ENCODE results near the gene TSPAN9. TPM values are rescaled to one million over a fixed set of nuclear protein-coding genes. Genes with fewer than 3 reads are reported as not detected.

The TSPAN9 gene
- polyA plus RNA-seq, 3 donors, result 0.15 to 0.34 (median 0.25) TPM

- H3K4me1 Mint-ChIP-seq, result no peaks in the 10 kb centered on the region
- H4K20me1 ChIP-seq (ENCODE audit: insufficient read depth, low read length), result no peaks in the 10 kb centered on the region
- no peaks in the 10 kb centered on the region for H3K36me3 ChIP-seq (replicated peaks in 1 of 2; ENCODE audit: control insufficient read depth in 1 of 2, insufficient read depth in 2 of 2, low read length in 2 of 2)
- H3K9ac ChIP-seq (ENCODE audit: insufficient read depth, low read length, poor library complexity, severe bottlenecking), result no peak overlapping the region
- H3K4me2 ChIP-seq (replicated peaks; ENCODE audit: extremely low read depth, low read length, poor library complexity, severe bottlenecking), result no peak overlapping the region
- intact Hi-C loops (cut with micrococcal nuclease), result no loop called here
- H3K27me3 ChIP-seq (ENCODE audit: control insufficient read depth in 2 of 2, insufficient read depth in 2 of 2, low read length in 2 of 2), result peaks cover under 1 to 44% of the 10 kb centered on the region in 2 donors
- H3K79me2 ChIP-seq (ENCODE audit: insufficient read depth, low read length), result no peaks in the 10 kb centered on the region
- 92% methylated on average over 9 of the region's 12 CpGs for WGBS (ENCODE audit: insufficient coverage)
- no peak for DNase-seq
- TF ChIP-seq CTCF (IDR thresholded peaks at IDR 0.05), result no peak
- H3K4me3 ChIP-seq (replicated peaks in 1 of 3; ENCODE audit: low read depth in 2 of 3, low read length in 3 of 3), result no peak overlapping the region
- H3K36me3 Mint-ChIP-seq, result no peaks in the 10 kb centered on the region
- H3K9me3 ChIP-seq (replicated peaks in 1 of 2; ENCODE audit: control insufficient read depth in 1 of 2, insufficient read depth in 1 of 2, low read length in 2 of 2), result peaks cover 0 to 1% of the 10 kb centered on the region in 2 donors
- H3K27ac ChIP-seq (ENCODE audit: low read depth in 1 of 2, low read length in 2 of 2), result no peak overlapping the region
- H3K4me3 Mint-ChIP-seq, result no peak overlapping the region
- no peak overlapping the region for H3K27ac Mint-ChIP-seq
- no peak overlapping the region for H2AFZ ChIP-seq (ENCODE audit: insufficient read depth, low read depth, low read length, poor library complexity, severe bottlenecking)
- peaks cover 0 to 2% (median 0%) of the 10 kb centered on the region in 7 donors for H3K9me3 Mint-ChIP-seq
- peaks cover 27 to 80% (median 76%) of the 10 kb centered on the region in 3 donors for H3K27me3 Mint-ChIP-seq (ENCODE audit: low read depth in 3 of 3)
- no peaks in the 10 kb centered on the region for H3K4me1 ChIP-seq (ENCODE audit: control insufficient read depth in 1 of 2, insufficient read depth in 2 of 2, low read length in 2 of 2)
These were observed 59.6 kb downstream of the TSPAN9 start for GRCh38 chr12:3136641-3137267.

- no peaks in the 10 kb centered on the region for H3K4me1 Mint-ChIP-seq
- Histone ChIP-seq H3K79me2 (ENCODE audit: insufficient read depth, low read length) (no peaks in the 10 kb centered on the region), H3K4me2 (replicated peaks; ENCODE audit: extremely low read depth, low read length, poor library complexity, severe bottlenecking) (no peak overlapping the region), H3K9ac (ENCODE audit: insufficient read depth, low read length, poor library complexity, severe bottlenecking) (no peak overlapping the region), H2AFZ (ENCODE audit: insufficient read depth, low read depth, low read length, poor library complexity, severe bottlenecking) (no peak overlapping the region), H3K4me1 (ENCODE audit: control insufficient read depth in 1 of 2, insufficient read depth in 2 of 2, low read length in 2 of 2) (no peaks in the 10 kb centered on the region), H3K27ac (ENCODE audit: low read depth in 1 of 2, low read length in 2 of 2) (no peak overlapping the region), H3K27me3 (ENCODE audit: control insufficient read depth in 2 of 2, insufficient read depth in 2 of 2, low read length in 2 of 2) (peaks cover 0 to 39% of the 10 kb centered on the region in 2 donors), H3K4me3 (replicated peaks in 1 of 3; ENCODE audit: low read depth in 2 of 3, low read length in 3 of 3) (no peak overlapping the region), H3K36me3 (replicated peaks in 1 of 2; ENCODE audit: control insufficient read depth in 1 of 2, insufficient read depth in 2 of 2, low read length in 2 of 2) (no peaks in the 10 kb centered on the region), H4K20me1 (ENCODE audit: insufficient read depth, low read length) (no peaks in the 10 kb centered on the region), H3K9me3 (replicated peaks in 1 of 2; ENCODE audit: control insufficient read depth in 1 of 2, insufficient read depth in 1 of 2, low read length in 2 of 2) (no peaks in the 10 kb centered on the region)
- no peak for TF ChIP-seq CTCF (IDR thresholded peaks at IDR 0.05)
- H3K27ac Mint-ChIP-seq, result no peak overlapping the region
- DNase-seq, result no peak
- H3K27me3 Mint-ChIP-seq (ENCODE audit: low read depth in 3 of 3), result peaks cover 21 to 80% (median 70%) of the 10 kb centered on the region in 3 donors
- peaks cover 0 to 2% (median 0%) of the 10 kb centered on the region in 7 donors for H3K9me3 Mint-ChIP-seq
- WGBS (ENCODE audit: insufficient coverage), result 82% methylated on average over 7 of the region's 8 CpGs
- H3K4me3 Mint-ChIP-seq, result no peak overlapping the region
- intact Hi-C loops (cut with micrococcal nuclease), result no loop called here
- no peaks in the 10 kb centered on the region for H3K36me3 Mint-ChIP-seq
These were observed 60.1 kb downstream of the TSPAN9 start for GRCh38 chr12:3137268-3137781.
